WERI-Rb-1 (cell line): ENCODE results near the gene ST3GAL6.

ENCODE experiments used
- DNase-seq: peaks from one replicate; pipeline ENCODE4 v3.0.0-alpha.2; 2020
- H3K27ac ChIP-seq: fragments of 250-450 bp; sonication (Bioruptor Pico); 2 replicates; pipeline ENCODE4 v1.5.1; 2020; ENCODE audit warnings: mild to moderate bottlenecking, moderate library complexity
- H3K27me3 ChIP-seq: fragments of 250-450 bp; sonication (Bioruptor Pico); 2 replicates; pipeline ENCODE4 v1.5.1; 2021; ENCODE audit warnings: mild to moderate bottlenecking, low read depth, moderate library complexity; ENCODE audit not compliant: insufficient read depth, severe bottlenecking
- H3K36me3 ChIP-seq: fragments of 250-450 bp; sonication (Bioruptor Pico); 2 replicates; pipeline ENCODE4 v1.5.1; 2020; ENCODE audit warnings: mild to moderate bottlenecking, moderate library complexity
- H3K4me3 ChIP-seq: 2 replicates; pipeline ENCODE4 v1.5.1; 2011; ENCODE audit warnings: low read depth, mild to moderate bottlenecking, control low read depth, low read length
- H3K9me3 ChIP-seq: fragments of 250-450 bp; sonication (Bioruptor Pico); 2 replicates; pipeline ENCODE4 v1.5.1; 2021; ENCODE audit warnings: mild to moderate bottlenecking, moderate library complexity; ENCODE audit not compliant: severe bottlenecking
- TF ChIP-seq, protein P1 (sequence below): IDR thresholded peaks from 2 replicates; pipeline ENCODE4 v1.5.1; 2011; ENCODE audit warnings: low read depth, mild to moderate bottlenecking, control low read depth, inconsistent platforms, low read length

ST3GAL6 gene

DNA sequence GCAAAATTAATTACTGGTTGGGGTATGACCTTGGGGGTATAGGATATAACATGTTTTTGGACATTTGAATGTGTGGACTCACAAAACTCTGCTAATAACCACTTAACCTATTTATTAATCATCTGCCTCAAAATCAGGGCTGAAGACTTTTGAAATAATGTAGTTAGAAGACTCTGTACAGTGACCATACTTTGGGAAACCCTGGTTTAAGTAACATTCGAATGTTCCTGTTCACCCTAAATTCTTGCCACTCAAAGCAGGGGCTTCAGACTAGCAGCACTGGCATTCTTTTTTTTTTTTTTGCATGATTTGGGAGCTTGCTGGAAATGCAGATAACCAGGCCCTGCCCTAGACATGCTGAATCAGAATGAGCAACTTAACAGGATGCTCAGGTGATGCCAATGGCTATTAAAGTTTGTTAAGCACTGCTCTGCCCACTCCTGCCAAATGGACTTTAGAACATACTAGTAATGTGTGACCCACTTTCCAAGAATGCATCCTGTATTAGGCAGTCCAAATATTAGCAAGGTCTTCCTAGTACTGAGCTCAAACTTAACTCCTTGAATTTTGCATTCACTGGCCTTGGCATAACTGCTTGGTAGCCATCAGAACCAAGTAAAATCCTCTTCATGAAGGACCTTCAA lies 12.7 kb upstream of the ST3GAL6 start:
- Histone ChIP-seq H3K27ac (no peak overlapping the region), H3K36me3 (no peaks in the 10 kb centered on the region), H3K9me3 (no peaks in the 10 kb centered on the region), H3K4me3 (no peak overlapping the region), H3K27me3 (no peaks in the 10 kb centered on the region)
- no peak for DNase-seq
- TF ChIP-seq, protein P1, sequence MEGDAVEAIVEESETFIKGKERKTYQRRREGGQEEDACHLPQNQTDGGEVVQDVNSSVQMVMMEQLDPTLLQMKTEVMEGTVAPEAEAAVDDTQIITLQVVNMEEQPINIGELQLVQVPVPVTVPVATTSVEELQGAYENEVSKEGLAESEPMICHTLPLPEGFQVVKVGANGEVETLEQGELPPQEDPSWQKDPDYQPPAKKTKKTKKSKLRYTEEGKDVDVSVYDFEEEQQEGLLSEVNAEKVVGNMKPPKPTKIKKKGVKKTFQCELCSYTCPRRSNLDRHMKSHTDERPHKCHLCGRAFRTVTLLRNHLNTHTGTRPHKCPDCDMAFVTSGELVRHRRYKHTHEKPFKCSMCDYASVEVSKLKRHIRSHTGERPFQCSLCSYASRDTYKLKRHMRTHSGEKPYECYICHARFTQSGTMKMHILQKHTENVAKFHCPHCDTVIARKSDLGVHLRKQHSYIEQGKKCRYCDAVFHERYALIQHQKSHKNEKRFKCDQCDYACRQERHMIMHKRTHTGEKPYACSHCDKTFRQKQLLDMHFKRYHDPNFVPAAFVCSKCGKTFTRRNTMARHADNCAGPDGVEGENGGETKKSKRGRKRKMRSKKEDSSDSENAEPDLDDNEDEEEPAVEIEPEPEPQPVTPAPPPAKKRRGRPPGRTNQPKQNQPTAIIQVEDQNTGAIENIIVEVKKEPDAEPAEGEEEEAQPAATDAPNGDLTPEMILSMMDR = no peak

DNA sequence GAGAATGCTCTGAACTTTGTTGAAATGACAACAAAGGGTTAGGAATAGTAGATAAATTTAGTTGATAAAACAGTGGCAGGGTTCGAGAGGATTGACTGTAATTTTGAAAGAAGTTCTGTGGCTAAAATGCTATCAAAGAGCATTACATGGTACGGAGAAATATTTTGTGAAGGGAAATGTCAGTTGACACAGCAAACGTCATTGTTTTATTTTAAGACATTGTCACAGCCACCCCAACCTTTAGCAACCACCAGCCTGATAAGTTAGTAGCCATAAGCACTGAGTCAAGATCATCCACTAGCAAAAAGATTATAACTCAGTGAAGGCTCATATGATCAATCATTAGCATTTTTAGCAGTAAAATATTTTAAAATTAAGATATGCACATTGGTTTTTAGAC lies 8.7 kb upstream of the ST3GAL6 start:
- TF ChIP-seq, protein P1 = no peak
- H3K27ac ChIP-seq = no peak overlapping the region
- no peak overlapping the region for H3K4me3 ChIP-seq
- H3K27me3 ChIP-seq = no peaks in the 10 kb centered on the region
- H3K36me3 ChIP-seq = no peaks in the 10 kb centered on the region
- no peaks in the 10 kb centered on the region for H3K9me3 ChIP-seq
- no peak for DNase-seq

DNA sequence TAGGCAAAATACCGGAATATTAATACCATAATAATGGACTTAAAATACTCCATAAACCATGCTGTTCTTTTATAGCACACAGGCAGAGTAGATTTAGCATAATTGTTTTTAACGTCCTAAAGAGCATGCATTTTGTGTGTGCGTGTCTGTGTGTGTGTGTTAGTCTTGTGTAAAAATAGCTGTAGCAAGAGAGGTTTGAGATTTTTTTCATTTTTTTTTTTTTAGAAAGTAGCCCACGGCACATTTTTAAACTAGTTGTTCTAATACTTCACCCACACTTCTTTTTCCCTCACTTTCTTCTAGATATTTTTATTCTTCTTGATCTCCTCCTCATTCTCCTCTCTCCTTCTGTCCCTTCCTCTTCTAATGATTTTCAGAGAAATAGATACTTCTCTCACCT lies 7.5 kb upstream of the ST3GAL6 start:
- no peaks in the 10 kb centered on the region for H3K27me3 ChIP-seq
- H3K4me3 ChIP-seq = no peak overlapping the region
- TF ChIP-seq, protein P1 = no peak
- no peaks in the 10 kb centered on the region for H3K9me3 ChIP-seq
- no peak for DNase-seq
- H3K27ac ChIP-seq = no peak overlapping the region
- no peaks in the 10 kb centered on the region for H3K36me3 ChIP-seq

DNA sequence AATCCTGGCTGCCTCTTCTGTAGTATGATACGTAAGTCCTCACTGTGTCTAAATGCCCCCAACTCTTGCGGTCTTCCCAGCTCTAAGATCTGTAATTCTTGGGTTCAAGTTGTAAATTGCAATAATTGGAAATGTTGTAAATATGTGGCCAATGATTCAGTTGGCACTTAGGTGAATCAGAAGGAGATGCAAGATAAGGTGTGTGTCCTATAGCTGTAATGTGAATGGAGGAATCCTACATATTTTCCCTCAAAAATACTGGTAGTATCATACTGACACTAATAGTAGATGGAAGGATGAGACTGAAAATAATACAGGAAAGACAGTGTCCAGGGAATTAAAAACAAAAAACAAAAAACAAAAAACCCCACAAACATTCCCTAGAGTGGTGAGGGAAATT lies 3.5 kb upstream of the ST3GAL6 start:
- Histone ChIP-seq H3K36me3 (no peaks in the 10 kb centered on the region), H3K27me3 (no peaks in the 10 kb centered on the region), H3K27ac (no peak overlapping the region), H3K4me3 (no peak overlapping the region), H3K9me3 (no peaks in the 10 kb centered on the region)
- TF ChIP-seq, protein P1 = no peak
- no peak for DNase-seq

DNA sequence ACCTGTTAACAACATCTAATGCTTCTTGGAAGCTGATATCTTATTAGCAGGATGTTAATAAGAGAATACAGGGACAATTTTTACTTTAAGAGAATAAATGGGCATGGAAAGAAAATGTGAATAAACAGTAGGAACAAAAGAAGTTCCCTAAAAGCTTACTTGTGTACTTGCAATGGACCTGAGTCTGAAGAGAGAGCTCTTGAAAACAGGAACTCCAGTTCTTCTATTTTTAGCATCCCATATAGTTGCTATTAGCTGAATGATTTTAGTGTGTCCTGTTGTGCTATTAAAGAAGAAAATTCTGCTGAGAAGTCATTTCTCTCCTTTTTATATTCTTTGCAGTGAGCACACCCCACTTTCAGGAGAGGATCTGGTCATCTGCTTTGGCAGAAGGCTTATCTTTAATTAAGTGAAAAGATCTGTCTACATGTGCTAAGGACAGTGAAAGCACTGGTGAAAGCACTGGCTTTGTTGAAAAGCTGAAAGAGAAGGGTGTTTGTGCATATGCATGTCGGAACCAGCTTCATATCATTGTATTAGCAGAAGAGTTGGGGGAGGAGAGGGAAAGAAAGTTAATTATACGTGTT lies 1.4 kb upstream of the ST3GAL6 start:
- TF ChIP-seq, protein P1 = no peak
- Histone ChIP-seq H3K27me3 (no peaks in the 10 kb centered on the region), H3K36me3 (no peaks in the 10 kb centered on the region), H3K4me3 (no peak overlapping the region), H3K9me3 (no peaks in the 10 kb centered on the region), H3K27ac (no peak overlapping the region)
- no peak for DNase-seq
